Sigmoid colon (tissue), 7 donors: Measurements from ENCODE around the gene CNPY1. TPM values are rescaled to one million over a fixed set of nuclear protein-coding genes. Genes with fewer than 3 reads are reported as not detected.

Source experiments
- DNase-seq: peaks from one replicate; pipeline ENCODE4 v3.0.0-alpha.2; 2019
- H3K27ac ChIP-seq, 4 donors: fragments of 200-600 bp; sonication (generic); one replicate each; pipeline ENCODE4 v1.5.1; 2016 to 2019; ENCODE audit warnings: mild to moderate bottlenecking in 1 of 4
- H3K27me3 ChIP-seq, 3 donors: fragments of 200-600 bp; sonication (generic); one replicate each; pipeline ENCODE4 v1.5.1; 2019; ENCODE audit warnings: mild to moderate bottlenecking in 1 of 3
- H3K36me3 ChIP-seq, 4 donors: fragments of 200-600 bp; sonication (generic); one replicate each; pipeline ENCODE4 v1.5.1; 2016 to 2019
- H3K4me1 ChIP-seq, 4 donors: fragments of 200-600 bp; sonication (generic); one replicate each; pipeline ENCODE4 v1.5.1; 2017 to 2019
- H3K4me3 ChIP-seq, 4 donors: fragments of 200-600 bp; sonication (generic); one replicate each; pipeline ENCODE4 v1.5.1; 2017 to 2019; ENCODE audit warnings: mild to moderate bottlenecking in 2 of 4, moderate library complexity in 1 of 4
- H3K9me3 ChIP-seq, 4 donors: fragments of 200-600 bp in 3 of 4; sonication (generic) in 3 of 4; one replicate each; pipeline versions ENCODE4 v1.5.1 to v1.6.1; 2013 to 2019
- CTCF ChIP-seq, 4 experiments: fragments of 450-650 bp in 3 of 4; fragments of 200-600 bp in 1 of 4; IDR thresholded peaks; one replicate each; pipeline ENCODE4 v1.5.1; 2016 to 2019; ENCODE audit warnings: antibody characterized with exemption in 4 of 4, mild to moderate bottlenecking in 3 of 4, moderate library complexity in 2 of 4
- EP300 ChIP-seq, 4 donors: sonication (generic); formaldehyde crosslinking; IDR thresholded peaks; one replicate each; pipeline ENCODE4 v1.6.1; 2017; ENCODE audit warnings: antibody characterized with exemption in 4 of 4
- POLR2A ChIP-seq, 2 donors: fragments of 450-650 bp; IDR thresholded peaks; one replicate each; pipeline ENCODE4 v1.6.1; 2016; ENCODE audit warnings: antibody characterized with exemption in 2 of 2, mild to moderate bottlenecking in 2 of 2, moderate library complexity in 2 of 2
- POLR2AphosphoS5 ChIP-seq, 4 donors: sonication (generic); formaldehyde crosslinking; IDR thresholded peaks; one replicate each; pipeline ENCODE4 v1.6.1; 2017; ENCODE audit warnings: antibody characterized with exemption in 4 of 4
- WGBS, 2 donors: extraction: QIAGEN DNeasy Blood & Tissue Kit; methylation state at CpG; one replicate each; pipeline ENCODE4 v1.1.7; 2013; 5-methylcytosine and 5-hydroxymethylcytosine counted together
- intact Hi-C: fragments of 100-400 bp; cut with DNase I; formaldehyde crosslinking; loops from one replicate; pipeline ENCODE4 v1.15.1; 2023
- polyA plus RNA-seq, 3 donors: library from polyadenylated mRNA; stranded (reverse); fragments of 200-250 nt; gene quantifications; one replicate each; pipeline ENCODE4 v1.2.3, GENCODE V29; 2013
- total RNA-seq, 4 donors: library from RNA; depleted of rRNA; stranded (reverse); fragments of >200 nt; gene quantifications; one replicate each; pipeline ENCODE4 v1.1.0, GENCODE V29; 2016
- donor health status: healthy with polysubstance abuse.
- donor health status: Bipolar disorder and iron deficiency.
- donor health status: healthy.

The CNPY1 gene
- total and polyA plus RNA-seq, 7 donors: not detected

- Histone ChIP-seq H3K27ac (no peak overlapping the region), H3K36me3 (no peaks in the 10 kb centered on the region), H3K4me1 (no peaks in the 10 kb centered on the region), H3K27me3 (peaks cover 0 to 6% (median 0%) of the 10 kb centered on the region in 3 donors), H3K9me3 (no peaks in the 10 kb centered on the region), H3K4me3 (no peak overlapping the region)
- intact Hi-C loops: no loop called here
- TF ChIP-seq CTCF (IDR thresholded peaks at IDR 0.05): no peak
- TF ChIP-seq EP300 (IDR thresholded peaks at IDR 0.05): no peak
- no peak for TF ChIP-seq POLR2A (IDR thresholded peaks at IDR 0.05)
- no peak for TF ChIP-seq POLR2AphosphoS5 (IDR thresholded peaks at IDR 0.05)
- WGBS, 2 donors: 44 to 71% methylated on average over 15 of the region's 15 CpGs
- no peak for DNase-seq
Measured at GRCh38 chr7:155551785-155552611, 5.6 kb upstream of the CNPY1 start.

DNA sequence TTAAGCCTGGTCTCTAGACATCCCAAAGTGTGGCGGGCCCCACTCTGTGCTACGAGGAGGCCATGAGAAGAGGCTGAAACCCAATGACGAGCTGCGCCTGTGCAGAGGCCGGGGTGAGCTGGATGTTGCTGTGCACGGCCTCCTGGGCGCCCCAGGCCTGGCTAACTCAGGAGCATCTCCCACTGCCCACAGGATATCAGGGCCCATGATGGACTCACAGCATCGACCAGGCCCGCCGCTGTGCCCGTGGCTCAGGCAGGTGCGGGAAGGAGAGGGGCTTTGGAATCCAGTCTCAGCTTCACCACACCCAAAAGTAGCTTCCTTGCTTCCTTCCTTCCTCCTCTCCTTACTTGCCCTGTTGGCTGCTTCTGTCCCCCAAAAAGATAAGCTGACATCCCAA, 4.6 kb upstream of the CNPY1 start:
- Histone ChIP-seq H3K36me3 (no peaks in the 10 kb centered on the region), H3K27me3 (no peaks in the 10 kb centered on the region), H3K4me3 (no peak overlapping the region), H3K9me3 (no peaks in the 10 kb centered on the region), H3K27ac (no peak overlapping the region), H3K4me1 (no peaks in the 10 kb centered on the region)
- TF ChIP-seq EP300 (IDR thresholded peaks at IDR 0.05) (no peak), POLR2AphosphoS5 (IDR thresholded peaks at IDR 0.05) (no peak), POLR2A (IDR thresholded peaks at IDR 0.05) (no peak), CTCF (IDR thresholded peaks at IDR 0.05) (no peak)
- DNase-seq: no peak
- WGBS, 2 donors: 93 to 94% methylated on average over 12 of the region's 12 CpGs
- intact Hi-C loops: no loop called here

DNA sequence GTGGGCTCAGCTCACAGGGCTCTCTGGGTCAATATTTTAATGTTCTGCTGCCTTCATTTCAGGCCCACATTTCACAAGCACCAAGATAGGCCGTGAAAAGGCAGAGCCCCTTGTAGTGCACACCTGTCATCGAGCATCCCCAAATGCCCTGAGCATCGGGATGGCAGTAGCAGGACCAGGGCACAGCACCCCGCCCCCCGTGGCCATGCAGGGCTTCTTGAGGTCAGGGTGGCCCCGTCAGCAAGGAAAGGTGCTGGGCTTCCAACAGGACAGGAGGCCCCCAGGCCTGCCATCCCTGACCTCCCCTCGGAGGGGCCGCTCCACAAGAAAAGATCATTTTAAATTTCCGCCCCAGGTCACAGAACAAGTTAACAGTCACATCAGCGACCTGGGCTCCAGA, 2.9 kb upstream of the CNPY1 start:
- no peaks in the 10 kb centered on the region for H3K36me3 ChIP-seq
- H3K9me3 ChIP-seq: no peaks in the 10 kb centered on the region
- H3K4me1 ChIP-seq: no peaks in the 10 kb centered on the region
- WGBS, 2 donors: 89 to 91% methylated on average over 10 of the region's 10 CpGs
- intact Hi-C loops: no loop called here
- TF ChIP-seq POLR2A (IDR thresholded peaks at IDR 0.05): no peak
- no peak for TF ChIP-seq CTCF (IDR thresholded peaks at IDR 0.05)
- no peaks in the 10 kb centered on the region for H3K27me3 ChIP-seq
- no peak for DNase-seq
- no peak overlapping the region for H3K27ac ChIP-seq
- H3K4me3 ChIP-seq: no peak overlapping the region

DNA sequence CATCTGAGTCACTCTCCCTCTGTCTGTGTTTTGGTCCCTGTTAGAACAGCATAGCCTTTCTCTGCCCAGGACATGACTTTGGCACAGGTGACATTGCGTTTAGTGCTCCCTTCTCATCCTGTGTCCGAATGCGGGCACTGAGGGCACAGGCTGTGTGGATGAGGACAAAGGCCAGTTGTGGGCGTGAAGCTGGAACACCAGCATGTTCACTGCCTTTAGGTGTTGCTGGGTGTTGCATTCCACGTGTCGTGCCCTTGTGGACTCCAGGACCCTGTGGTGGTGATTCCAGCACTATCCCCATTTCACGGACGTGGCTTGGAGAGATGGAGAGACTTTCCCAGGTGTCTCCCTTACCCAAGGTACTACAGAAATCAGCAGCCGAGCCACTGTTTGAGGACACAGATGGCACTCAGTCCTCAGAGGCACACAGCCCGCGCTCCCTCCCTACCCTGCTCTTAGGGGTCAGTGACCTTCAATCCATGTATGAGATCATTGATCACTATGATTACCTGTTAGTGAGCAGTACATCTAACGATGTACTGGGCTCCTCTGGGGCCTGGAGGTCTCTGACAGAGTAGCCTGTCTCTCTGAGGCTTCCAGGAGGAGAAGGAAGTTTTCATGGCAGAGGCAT, 917 bp upstream of the CNPY1 start:
- no peaks in the 10 kb centered on the region for H3K9me3 ChIP-seq
- DNase-seq: no peak
- peaks cover 0 to 5% (median 0%) of the 10 kb centered on the region in 4 donors for H3K4me1 ChIP-seq
- 76 to 86% methylated on average over 12 of the region's 12 CpGs for WGBS, 2 donors
- no peak overlapping the region for H3K4me3 ChIP-seq
- H3K36me3 ChIP-seq: no peaks in the 10 kb centered on the region
- TF ChIP-seq EP300 (IDR thresholded peaks at IDR 0.05) (no peak), POLR2A (IDR thresholded peaks at IDR 0.05) (no peak), POLR2AphosphoS5 (IDR thresholded peaks at IDR 0.05) (no peak), CTCF (IDR thresholded peaks at IDR 0.05) (no peak)
- intact Hi-C loops: no loop called here
- H3K27me3 ChIP-seq: peaks cover 0 to 1% (median 0%) of the 10 kb centered on the region in 3 donors
- H3K27ac ChIP-seq: no peak overlapping the region
